Smooth muscle cell (in vitro differentiated cells): ENCODE data around the gene TXNDC5. TPM values are rescaled to one million over a fixed set of nuclear protein-coding genes. Genes with fewer than 3 reads are reported as not detected.

ENCODE experiments used
- DNase-seq: peaks from one replicate; lab custom pipeline; 2025; ENCODE audit not compliant: unreplicated experiment; lab: John Stamatoyannopoulos, UW
- H2AFZ ChIP-seq: fragments of 200-600 bp; sonication (generic); 2 replicates; pipeline ENCODE4 v1.6.0; 2016; ENCODE audit warnings: antibody characterized with exemption, low read depth, mild to moderate bottlenecking
- H3F3A ChIP-seq: fragments of 200-600 bp; sonication (generic); 2 replicates; pipeline ENCODE4 v1.6.0; 2017; ENCODE audit warnings: antibody characterized with exemption, low read depth
- H3K27ac ChIP-seq: fragments of 200-600 bp; sonication (generic); 2 replicates; pipeline ENCODE4 v1.5.1; 2016; ENCODE audit warnings: low read depth, mild to moderate bottlenecking
- H3K27me3 ChIP-seq: fragments of 200-600 bp; sonication (generic); 2 replicates; pipeline ENCODE4 v1.6.1; 2016; ENCODE audit warnings: low read depth, mild to moderate bottlenecking
- H3K36me3 ChIP-seq: fragments of 200-600 bp; sonication (generic); 2 replicates; pipeline ENCODE4 v1.5.1; 2016; ENCODE audit warnings: low read depth
- H3K4me1 ChIP-seq: fragments of 200-600 bp; sonication (generic); 2 replicates; pipeline ENCODE4 v1.5.1; 2016; ENCODE audit warnings: low read depth
- H3K4me2 ChIP-seq: fragments of 200-600 bp; sonication (generic); 2 replicates; pipeline ENCODE4 v1.6.0; 2016; ENCODE audit warnings: mild to moderate bottlenecking
- H3K4me3 ChIP-seq: fragments of 200-600 bp; sonication (generic); 2 replicates; pipeline ENCODE4 v1.5.1; 2016; ENCODE audit warnings: mild to moderate bottlenecking
- H3K79me2 ChIP-seq: fragments of 200-600 bp; sonication (generic); 2 replicates; pipeline ENCODE4 v1.6.0; 2016; ENCODE audit warnings: low read depth, mild to moderate bottlenecking
- H3K9ac ChIP-seq: fragments of 200-600 bp; sonication (generic); 2 replicates; pipeline ENCODE4 v1.6.0; 2016; ENCODE audit warnings: low read depth
- H3K9me3 ChIP-seq: fragments of 200-600 bp; sonication (generic); replicated peaks from 2 replicates; pipeline ENCODE4 v1.5.1; 2016; ENCODE audit warnings: low read depth
- H4K20me1 ChIP-seq: fragments of 200-600 bp; sonication (generic); 2 replicates; pipeline ENCODE4 v1.6.0; 2016; ENCODE audit warnings: low read depth
- WGBS: methylation state at CpG from one replicate; pipeline ENCODE4 v1.1.7; 2016; ENCODE audit warnings: low lambda C conversion rate; 5-methylcytosine and 5-hydroxymethylcytosine counted together
- polyA plus RNA-seq: library from polyadenylated mRNA; unstranded; fragments of >200 nt; fragmentation: Nextera tagmentation; extraction: Ambion mirVana; gene quantifications from 2 replicates; pipeline ENCODE4 v1.2.1, GENCODE V29; 2016
- total RNA-seq: library from RNA; depleted of rRNA; stranded (reverse); fragments of >200 nt; gene quantifications from 2 replicates; pipeline ENCODE4 v1.2.3, GENCODE V29; 2014
- TF ChIP-seq, protein P1 (sequence below): fragments of 200-600 bp; sonication (generic); IDR thresholded peaks from 2 replicates; pipeline ENCODE4 v1.5.1; 2017; ENCODE audit warnings: borderline replicate concordance, mild to moderate bottlenecking, antibody characterized with exemption; ENCODE audit not compliant: insufficient read depth, poor library complexity, severe bottlenecking

Gene TXNDC5
- total and polyA plus RNA-seq, 2 experiments from 2014 or later: 448 to 576 TPM

DNA sequence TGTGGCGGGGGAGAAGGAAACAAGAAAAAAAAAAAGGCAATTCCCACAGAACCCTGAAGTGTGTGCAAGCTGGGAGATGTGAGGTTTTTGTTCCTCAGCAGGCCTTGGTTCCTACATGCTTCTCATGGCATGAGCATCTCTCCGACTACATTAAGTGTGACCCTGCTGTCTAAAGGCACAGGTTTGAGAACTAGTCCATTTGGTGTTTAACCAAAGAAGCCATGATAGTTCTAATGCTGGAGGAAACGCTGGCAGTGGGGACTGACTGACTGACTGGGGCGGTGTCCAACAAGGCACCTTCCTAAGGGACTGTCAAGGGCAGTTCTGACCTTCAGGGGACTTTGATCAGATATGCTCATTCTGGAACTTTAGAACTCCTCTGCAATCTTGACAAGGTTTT, 3.8 kb downstream of the TXNDC5 start:
- DNase-seq: no peak
- peaks cover 8% of the 10 kb centered on the region for H3K4me1 ChIP-seq
- peaks cover 81% of the 10 kb centered on the region for H4K20me1 ChIP-seq
- TF ChIP-seq, protein P1, sequence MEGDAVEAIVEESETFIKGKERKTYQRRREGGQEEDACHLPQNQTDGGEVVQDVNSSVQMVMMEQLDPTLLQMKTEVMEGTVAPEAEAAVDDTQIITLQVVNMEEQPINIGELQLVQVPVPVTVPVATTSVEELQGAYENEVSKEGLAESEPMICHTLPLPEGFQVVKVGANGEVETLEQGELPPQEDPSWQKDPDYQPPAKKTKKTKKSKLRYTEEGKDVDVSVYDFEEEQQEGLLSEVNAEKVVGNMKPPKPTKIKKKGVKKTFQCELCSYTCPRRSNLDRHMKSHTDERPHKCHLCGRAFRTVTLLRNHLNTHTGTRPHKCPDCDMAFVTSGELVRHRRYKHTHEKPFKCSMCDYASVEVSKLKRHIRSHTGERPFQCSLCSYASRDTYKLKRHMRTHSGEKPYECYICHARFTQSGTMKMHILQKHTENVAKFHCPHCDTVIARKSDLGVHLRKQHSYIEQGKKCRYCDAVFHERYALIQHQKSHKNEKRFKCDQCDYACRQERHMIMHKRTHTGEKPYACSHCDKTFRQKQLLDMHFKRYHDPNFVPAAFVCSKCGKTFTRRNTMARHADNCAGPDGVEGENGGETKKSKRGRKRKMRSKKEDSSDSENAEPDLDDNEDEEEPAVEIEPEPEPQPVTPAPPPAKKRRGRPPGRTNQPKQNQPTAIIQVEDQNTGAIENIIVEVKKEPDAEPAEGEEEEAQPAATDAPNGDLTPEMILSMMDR: no peak
- no peak overlapping the region for H3K4me3 ChIP-seq
- peaks cover 64% of the 10 kb centered on the region for H3K79me2 ChIP-seq
- no peak overlapping the region for H3K27ac ChIP-seq
- 95% methylated on average over 4 of the region's 4 CpGs for WGBS
- peaks cover 10% of the 10 kb centered on the region for H3K36me3 ChIP-seq
- no peak overlapping the region for H2AFZ ChIP-seq
- no peaks in the 10 kb centered on the region for H3K27me3 ChIP-seq
- no peaks in the 10 kb centered on the region for H3K9me3 ChIP-seq
- H3F3A ChIP-seq: no peaks in the 10 kb centered on the region
- H3K9ac ChIP-seq: no peak overlapping the region
- H3K4me2 ChIP-seq: no peak overlapping the region

DNA sequence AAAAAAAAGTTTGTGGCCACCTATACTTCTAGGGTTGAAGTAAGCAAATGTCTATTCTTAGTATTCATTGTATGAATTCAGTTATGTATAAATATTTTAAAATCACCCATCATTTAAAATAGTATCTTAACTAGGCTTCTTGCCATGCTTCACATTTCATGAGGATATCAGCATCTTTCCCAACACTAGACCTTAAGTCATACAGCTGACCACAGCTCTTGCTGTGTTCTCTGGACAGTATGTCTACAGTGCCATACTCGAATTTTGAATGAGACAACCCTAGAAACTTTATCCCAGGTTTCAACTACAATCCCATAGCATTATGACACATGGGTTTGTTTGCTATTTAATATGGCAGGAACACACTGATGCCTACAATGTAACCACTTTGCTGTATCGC, 5.2 kb downstream of the TXNDC5 start:
- Histone ChIP-seq H3K4me2 (no peak overlapping the region), H3K79me2 (peaks cover 64% of the 10 kb centered on the region), H3K27me3 (no peaks in the 10 kb centered on the region), H2AFZ (no peak overlapping the region), H3F3A (peaks cover 9% of the 10 kb centered on the region), H4K20me1 (peaks cover 94% of the 10 kb centered on the region), H3K27ac (no peak overlapping the region), H3K9ac (no peak overlapping the region), H3K9me3 (no peaks in the 10 kb centered on the region), H3K4me1 (peaks cover 8% of the 10 kb centered on the region), H3K36me3 (peaks cover 10% of the 10 kb centered on the region), H3K4me3 (no peak overlapping the region)
- DNase-seq: no peak
- TF ChIP-seq, protein P1: no peak
- WGBS: 98% methylated on average over 2 of the region's 2 CpGs

DNA sequence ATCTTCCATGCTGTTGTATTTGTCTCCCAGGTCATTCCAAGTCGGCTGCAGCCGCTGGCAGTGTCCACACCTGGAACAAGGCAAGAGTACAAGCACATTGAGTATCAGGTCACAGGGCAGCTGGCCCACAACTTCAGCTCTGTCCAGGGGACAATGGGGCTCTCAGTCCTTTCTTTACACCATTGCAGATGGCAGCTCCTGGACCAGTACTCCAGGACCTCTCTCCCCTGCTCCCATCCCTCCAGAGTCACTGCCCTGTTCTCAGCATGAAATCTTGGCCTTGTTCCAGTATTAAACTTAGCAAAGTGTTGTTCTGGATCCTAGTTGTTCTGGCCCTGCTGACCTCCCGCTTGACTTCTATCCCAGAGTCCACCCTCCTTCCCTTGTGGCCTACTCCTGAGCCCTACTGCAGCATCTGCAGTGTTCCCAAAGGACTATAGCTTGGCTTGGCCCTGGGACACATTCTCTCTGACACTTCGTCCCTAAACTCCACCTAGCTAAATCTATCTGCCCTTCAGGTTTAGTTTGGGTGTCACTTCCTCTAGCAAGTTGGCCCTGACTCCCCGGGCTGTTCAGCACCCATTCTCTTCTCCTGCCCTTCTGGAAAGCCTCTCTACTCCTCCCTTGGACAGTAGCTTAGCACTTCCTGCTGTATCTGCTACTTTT, 5.8 kb downstream of the TXNDC5 start:
- H3K79me2 ChIP-seq: peaks cover 63% of the 10 kb centered on the region
- 96% methylated on average over 5 of the region's 5 CpGs for WGBS

More for the DNA sequence above, 5.8 kb downstream of the TXNDC5 start:
- Histone ChIP-seq H3K27me3 (no peaks in the 10 kb centered on the region), H3K27ac (no peak overlapping the region), H4K20me1 (peaks cover 100% of the 10 kb centered on the region), H3K9me3 (no peaks in the 10 kb centered on the region), H3K4me1 (peaks cover 12% of the 10 kb centered on the region), H3K36me3 (peaks cover 10% of the 10 kb centered on the region), H2AFZ (no peak overlapping the region), H3K9ac (no peak overlapping the region), H3K4me3 (no peak overlapping the region), H3K4me2 (no peak overlapping the region), H3F3A (peaks cover 9% of the 10 kb centered on the region)
- TF ChIP-seq, protein P1: no peak
- DNase-seq: no peak
